RWPE1 (cell line): ENCODE data around the gene TPRX2.

Source experiments
- CTCF ChIA-PET: fragments of 350-600 bp; sonication (Branson Sonifier 250); formaldehyde crosslinking; extraction: SDS; loops from one replicate; lab custom pipeline; 2021; lab: Yijun Ruan, JAX
- POLR2A ChIA-PET: fragments of 400-600 bp; formaldehyde crosslinking; extraction: SDS; loops from one replicate; lab custom pipeline; 2020; ENCODE audit warnings: antibody characterized with exemption; ENCODE audit not compliant: low non-redundant PET; lab: Yijun Ruan, JAX
- DNase-seq: peaks from one replicate; pipeline ENCODE4 v3.0.0; 2012; ENCODE audit warnings: low spot score
- H3K27ac ChIP-seq: fragments of 450-650 bp; 2 replicates; pipeline ENCODE4 v1.5.1; 2017
- TF ChIP-seq, protein P1 (sequence below): fragments of 450-650 bp; conservative IDR thresholded peaks from 2 replicates; pipeline ENCODE4 v1.5.1; 2017; ENCODE audit warnings: low read depth, mild to moderate bottlenecking

Gene TPRX2

GRCh38 chr19:47891923-47892666 lies 33.1 kb downstream of the TPRX2 start:
- CTCF ChIA-PET, result interaction anchor here (0.6 to 0.7 kb wide), 2 partner anchors 24 to 56 kb away, joined by 3 read pairs; no protein-coding TSS in a partner anchor
- POLR2A ChIA-PET, result no interaction called here
- no peak overlapping the region for H3K27ac ChIP-seq
- TF ChIP-seq, protein P1, sequence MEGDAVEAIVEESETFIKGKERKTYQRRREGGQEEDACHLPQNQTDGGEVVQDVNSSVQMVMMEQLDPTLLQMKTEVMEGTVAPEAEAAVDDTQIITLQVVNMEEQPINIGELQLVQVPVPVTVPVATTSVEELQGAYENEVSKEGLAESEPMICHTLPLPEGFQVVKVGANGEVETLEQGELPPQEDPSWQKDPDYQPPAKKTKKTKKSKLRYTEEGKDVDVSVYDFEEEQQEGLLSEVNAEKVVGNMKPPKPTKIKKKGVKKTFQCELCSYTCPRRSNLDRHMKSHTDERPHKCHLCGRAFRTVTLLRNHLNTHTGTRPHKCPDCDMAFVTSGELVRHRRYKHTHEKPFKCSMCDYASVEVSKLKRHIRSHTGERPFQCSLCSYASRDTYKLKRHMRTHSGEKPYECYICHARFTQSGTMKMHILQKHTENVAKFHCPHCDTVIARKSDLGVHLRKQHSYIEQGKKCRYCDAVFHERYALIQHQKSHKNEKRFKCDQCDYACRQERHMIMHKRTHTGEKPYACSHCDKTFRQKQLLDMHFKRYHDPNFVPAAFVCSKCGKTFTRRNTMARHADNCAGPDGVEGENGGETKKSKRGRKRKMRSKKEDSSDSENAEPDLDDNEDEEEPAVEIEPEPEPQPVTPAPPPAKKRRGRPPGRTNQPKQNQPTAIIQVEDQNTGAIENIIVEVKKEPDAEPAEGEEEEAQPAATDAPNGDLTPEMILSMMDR, result no peak
- DNase-seq, result no peak

- no peak overlapping the region for H3K27ac ChIP-seq
- DNase-seq, result no peak
- ChIA-PET CTCF (no interaction called here), POLR2A (no interaction called here)
- TF ChIP-seq, protein P1, result no peak
Observed at GRCh38 chr19:47895165-47895782, 36.2 kb downstream of the TPRX2 start.

- CTCF ChIA-PET, result no interaction called here
- POLR2A ChIA-PET, result no interaction called here
- no peak overlapping the region for H3K27ac ChIP-seq
- TF ChIP-seq, protein P1, result no peak
- DNase-seq, result no peak
Observed at GRCh38 chr19:47896019-47896418, 37.0 kb downstream of the TPRX2 start.

- ChIA-PET CTCF (no interaction called here), POLR2A (no interaction called here)
- DNase-seq, result no peak
- no peak overlapping the region for H3K27ac ChIP-seq
- TF ChIP-seq, protein P1, result no peak
Observed at GRCh38 chr19:47896773-47897172, 37.7 kb downstream of the TPRX2 start.

- ChIA-PET CTCF (no interaction called here), POLR2A (no interaction called here)
- DNase-seq, result no peak
- TF ChIP-seq, protein P1, result no peak
- no peak overlapping the region for H3K27ac ChIP-seq
Observed at GRCh38 chr19:47897861-47898260, 38.8 kb downstream of the TPRX2 start.

DNA sequence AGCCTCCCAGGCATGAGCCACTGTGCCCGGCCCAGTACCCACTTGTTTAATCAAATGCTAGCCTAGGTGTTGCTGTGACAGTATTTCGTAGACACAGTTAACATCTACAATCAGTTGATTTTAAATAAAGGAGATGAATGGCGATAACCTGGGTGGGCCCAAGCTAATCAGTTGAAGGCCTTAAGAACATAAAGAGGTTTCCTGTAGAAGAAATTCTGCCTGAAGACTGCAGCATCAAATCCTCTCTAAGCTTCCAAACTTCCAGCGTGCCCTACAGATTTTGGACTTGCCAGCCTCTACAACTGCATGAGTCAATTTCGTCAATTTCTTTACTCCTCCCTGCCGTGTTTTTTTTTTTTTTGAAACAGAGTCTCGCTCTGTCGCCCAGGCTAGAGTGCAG lies 40.3 kb downstream of the TPRX2 start:
- H3K27ac ChIP-seq, result no peak overlapping the region
- ChIA-PET CTCF (no interaction called here), POLR2A (no interaction called here)
- TF ChIP-seq, protein P1, result no peak
- DNase-seq, result no peak
